HG02970 (cell line): Measurements from ENCODE around the gene ARL4C.
"Not testable (repeated sequence)": the region's sequence is repeated elsewhere in the genome, so short reads cannot be mapped to it uniquely, and the experiment has no call there.

Source experiments
- ATAC-seq: cut with Tn5 transposase; IDR thresholded peaks from one replicate; pipeline ENCODE4 v1.9.1; 2021; ENCODE audit warnings: mild to moderate bottlenecking, moderate library complexity, moderate number of reproducible peaks; ENCODE audit not compliant: unreplicated experiment, low FRiP score

The ARL4C gene

DNA sequence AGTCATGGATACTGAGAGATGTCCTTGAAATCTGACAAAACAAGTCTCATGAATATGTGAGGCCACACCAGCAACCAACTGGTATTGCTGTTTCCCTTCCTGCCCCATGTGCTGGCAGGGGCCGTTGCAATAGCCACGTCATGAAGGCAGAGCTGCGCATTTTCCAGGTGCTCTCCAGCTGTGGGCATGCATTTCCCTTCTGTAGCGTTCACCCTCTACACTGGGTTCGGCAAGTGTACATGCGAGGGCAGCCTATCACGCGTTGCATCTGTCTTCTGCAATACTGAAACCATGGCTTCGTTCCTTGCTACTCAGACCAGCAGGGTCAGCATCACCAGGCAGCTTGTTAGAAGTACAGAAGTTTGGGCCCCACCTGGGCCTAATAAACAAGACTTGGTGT, 17.4 kb downstream of the ARL4C start:
- no peak for ATAC-seq

- ATAC-seq, result no peak
Measured at GRCh38 chr2:234478121-234478858, 18.6 kb downstream of the ARL4C start.

DNA sequence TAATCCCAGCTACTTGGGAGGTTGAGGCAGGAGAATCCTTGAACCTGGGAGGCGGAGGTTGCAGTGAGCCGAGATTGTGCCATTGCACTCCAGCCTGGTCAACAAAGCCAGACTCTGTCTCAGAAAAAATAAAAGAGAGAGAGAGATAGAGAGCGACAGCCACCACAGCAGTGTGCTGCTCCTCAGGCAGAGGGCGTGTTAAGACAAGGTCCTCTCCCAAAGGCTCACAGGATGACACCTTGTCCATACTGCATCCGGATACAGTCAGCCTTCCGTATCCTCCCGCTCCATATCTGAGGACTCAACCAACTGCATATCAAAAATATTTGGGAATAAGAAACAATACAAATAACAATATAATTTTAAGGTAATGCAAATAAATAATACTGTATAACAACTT, 20.1 kb downstream of the ARL4C start:
- ATAC-seq, result no peak

DNA sequence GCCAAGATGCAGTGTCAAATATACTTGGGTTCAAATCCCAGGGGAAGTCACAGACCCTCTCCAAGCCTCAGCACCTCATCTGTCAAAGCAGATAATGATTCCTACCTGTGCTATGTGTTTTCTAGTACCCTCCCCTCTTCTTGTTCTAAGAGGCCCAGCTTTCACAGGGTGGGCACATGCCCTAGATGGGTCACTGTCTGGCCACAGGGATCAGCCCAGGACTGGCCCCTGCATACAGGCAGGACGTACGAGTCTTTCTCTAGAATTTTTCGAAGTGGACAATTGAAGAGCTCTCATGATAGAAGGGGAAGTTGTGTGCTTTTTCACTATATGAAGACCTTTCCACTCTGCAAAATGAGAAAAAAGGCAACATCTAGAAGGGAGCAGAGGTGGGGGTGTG, 22.2 kb downstream of the ARL4C start:
- no peak for ATAC-seq

GRCh38 chr2:234472155-234472554, 24.7 kb downstream of the ARL4C start:
- no peak for ATAC-seq

DNA sequence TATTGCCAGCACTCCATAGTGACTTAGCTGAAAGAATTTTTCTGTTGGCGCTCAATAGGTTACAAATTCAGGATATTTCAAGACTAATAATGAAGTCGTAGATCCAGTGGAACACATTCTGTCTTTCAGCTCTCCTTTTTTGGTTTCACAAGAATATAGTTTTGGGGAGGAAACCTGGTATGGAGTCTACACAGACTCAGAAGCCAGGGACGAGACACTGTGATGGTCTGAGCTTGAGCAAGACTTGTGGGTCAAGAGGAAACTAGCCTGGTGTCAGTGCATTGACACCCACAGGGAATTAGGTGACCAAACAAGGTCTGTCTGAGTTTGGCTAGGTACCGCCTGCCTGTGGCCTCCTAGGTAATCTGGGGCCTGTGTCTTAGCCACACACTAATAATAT, 26.9 kb downstream of the ARL4C start:
- ATAC-seq, result no peak

GRCh38 chr2:234469251-234469845, 27.5 kb downstream of the ARL4C start:
- no peak for ATAC-seq

- no peak for ATAC-seq
Measured at GRCh38 chr2:234468503-234468902, 28.4 kb downstream of the ARL4C start.

GRCh38 chr2:234467289-234467688, 29.6 kb downstream of the ARL4C start:
- ATAC-seq, result no peak

GRCh38 chr2:234464291-234464645, 32.6 kb downstream of the ARL4C start:
- no peak for ATAC-seq

DNA sequence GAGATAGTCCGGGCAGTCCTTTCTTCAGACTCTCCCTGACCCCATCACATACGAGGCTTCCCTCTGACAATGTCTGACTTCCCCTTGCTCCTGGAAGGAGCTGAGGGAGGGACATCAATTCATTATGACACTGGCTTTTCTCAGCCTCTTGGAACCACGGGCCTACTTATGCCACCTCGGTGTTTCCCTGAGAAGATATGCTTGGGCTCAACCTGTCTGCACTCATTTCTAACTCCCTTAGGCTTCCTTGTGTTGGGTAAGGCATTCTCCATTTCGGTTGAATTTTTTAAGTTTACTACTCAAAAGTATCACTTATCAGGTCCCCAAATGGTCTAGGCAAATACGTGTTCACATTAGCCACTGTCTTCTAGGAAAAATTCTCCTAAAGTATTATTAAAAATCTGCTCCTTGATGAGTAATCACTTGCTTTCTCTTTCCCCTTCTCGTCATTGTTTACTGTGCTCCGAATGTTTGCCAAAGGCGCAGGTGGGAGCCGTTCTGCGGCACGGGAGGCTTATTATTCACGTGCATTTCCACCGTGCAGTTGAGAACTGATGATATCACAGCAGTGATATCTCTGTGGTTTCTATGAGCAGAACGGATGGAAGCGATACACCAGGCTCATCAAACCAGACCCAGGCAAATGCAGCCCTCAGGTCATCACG, 33.1 kb downstream of the ARL4C start:
- no peak for ATAC-seq

DNA sequence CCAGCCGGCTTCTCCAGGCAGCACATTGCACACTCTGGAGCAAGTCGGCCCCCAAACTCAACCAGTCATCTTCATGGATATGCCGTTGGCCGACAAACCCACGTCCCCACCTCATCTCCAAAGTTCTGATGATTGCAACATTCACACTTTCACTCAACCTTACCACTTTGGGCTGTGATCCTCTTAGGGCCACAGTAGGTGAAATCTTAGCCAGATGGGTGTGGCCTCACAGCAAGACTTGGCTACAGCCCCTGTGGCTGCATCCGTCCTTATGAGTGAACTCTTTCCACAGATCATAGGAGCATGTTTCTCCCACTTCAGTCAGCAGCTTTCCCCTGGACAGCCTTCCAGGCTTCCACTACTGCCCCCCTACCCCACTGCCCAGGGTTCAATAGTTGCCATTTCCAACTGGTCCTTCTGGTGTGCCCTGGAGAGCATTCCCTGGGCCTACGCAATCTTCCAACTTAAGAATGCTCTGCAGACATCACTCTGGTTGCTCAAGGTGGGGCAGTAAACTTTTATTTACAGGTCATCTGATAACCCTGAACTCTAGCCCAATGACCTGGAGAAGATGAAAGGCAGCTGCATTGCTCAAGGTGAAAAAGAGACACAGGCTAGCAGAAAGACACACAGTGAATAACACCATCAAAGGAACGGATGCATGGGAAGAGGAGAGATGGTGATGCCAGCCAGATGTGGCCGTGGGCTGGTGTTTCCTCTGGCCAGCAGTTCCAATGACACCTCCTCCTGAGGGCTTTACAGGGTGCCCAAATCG, 34.5 kb downstream of the ARL4C start:
- ATAC-seq, result no peak

DNA sequence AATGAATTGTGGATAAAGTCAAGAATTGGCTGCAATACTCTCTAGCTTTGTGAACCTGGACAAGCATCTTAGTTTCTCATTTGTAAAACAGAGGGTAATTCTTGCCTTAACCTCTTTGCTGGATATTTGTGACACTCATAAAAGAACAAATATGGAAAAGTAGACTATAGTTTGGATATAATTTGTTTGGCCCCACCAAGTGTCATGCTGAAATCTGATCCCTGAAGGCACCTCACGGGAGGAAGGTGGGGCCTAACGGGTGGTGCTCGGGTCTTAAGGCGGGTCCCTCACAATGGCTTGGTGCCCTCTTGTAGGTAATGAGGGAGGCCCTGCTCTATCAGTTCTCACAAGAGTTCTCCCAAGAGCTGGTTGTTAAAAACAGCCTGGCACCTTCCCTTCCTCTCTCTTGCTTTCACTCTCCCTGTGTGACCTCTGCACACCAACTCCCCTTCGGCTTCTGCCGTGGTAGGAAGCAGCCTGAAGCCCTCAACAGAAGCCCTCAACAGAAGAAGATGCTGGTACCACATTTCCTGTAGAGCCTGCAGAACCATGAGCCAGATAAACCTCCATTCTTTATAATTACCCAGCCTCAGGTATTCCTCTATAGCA, 37.4 kb downstream of the ARL4C start:
- no peak for ATAC-seq

- ATAC-seq, result no peak
Measured at GRCh38 chr2:234458466-234458865, 38.4 kb downstream of the ARL4C start.

DNA sequence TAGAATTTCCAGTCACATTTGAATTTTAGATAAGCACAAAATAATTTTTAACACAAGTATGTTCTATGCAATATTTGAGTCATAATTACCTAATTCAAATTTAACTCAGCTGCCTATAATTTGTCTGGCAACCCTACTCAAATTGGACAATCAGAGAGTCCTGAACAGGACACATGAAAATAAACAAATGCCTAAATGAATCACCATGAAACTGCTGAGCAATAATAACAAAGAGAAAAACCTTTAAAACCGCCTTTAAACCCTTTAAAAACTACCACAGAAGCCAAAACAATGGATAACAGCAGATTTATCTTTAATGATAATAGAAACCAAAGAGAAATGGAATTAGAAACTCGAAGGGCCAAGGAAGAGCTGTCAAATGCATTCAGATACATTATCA, 39.5 kb downstream of the ARL4C start:
- no peak for ATAC-seq

- not testable (repeated sequence) for ATAC-seq
Measured at GRCh38 chr2:234455246-234455645, 41.6 kb downstream of the ARL4C start.

- ATAC-seq, result no peak
Measured at GRCh38 chr2:234454433-234454832, 42.4 kb downstream of the ARL4C start.

GRCh38 chr2:234453216-234453615, 43.7 kb downstream of the ARL4C start:
- no peak for ATAC-seq

- ATAC-seq, result no peak
Measured at GRCh38 chr2:234451852-234452625, 44.8 kb downstream of the ARL4C start.

DNA sequence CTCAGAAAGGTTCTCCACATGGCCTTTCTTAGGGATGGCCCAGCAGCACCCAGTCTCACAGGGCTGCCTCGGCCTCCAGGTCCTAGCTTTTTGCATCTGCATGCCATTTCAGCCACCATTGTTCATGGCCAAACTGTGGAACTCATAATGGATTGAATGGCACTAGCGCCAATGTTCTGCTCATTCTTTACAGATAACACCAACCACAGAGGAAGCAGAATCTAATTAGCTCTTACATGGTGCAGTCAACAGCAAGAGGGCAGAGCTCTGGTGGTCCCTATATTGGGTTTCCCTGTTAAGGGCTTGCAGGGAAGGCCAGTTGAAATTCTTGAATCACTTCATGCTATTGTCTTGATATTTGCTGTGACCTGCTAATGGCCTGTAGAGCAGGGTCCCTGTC, 45.6 kb downstream of the ARL4C start:
- no peak for ATAC-seq
